Stimulated activated CD8-positive, alpha-beta memory T cell treated with anti-CD3 and anti-CD28 coated beads, Interleukin-12 subunit alpha, Interleukin-12 subunit beta, amount 100 ng/mL, for 1 hour (primary cell): ENCODE results near the gene DNAH9.

Experiments
- DNase-seq: peaks from one replicate; pipeline ENCODE4 v3.0.0-alpha.2; 2020; ENCODE audit warnings: low read depth

The DNAH9 gene

DNA sequence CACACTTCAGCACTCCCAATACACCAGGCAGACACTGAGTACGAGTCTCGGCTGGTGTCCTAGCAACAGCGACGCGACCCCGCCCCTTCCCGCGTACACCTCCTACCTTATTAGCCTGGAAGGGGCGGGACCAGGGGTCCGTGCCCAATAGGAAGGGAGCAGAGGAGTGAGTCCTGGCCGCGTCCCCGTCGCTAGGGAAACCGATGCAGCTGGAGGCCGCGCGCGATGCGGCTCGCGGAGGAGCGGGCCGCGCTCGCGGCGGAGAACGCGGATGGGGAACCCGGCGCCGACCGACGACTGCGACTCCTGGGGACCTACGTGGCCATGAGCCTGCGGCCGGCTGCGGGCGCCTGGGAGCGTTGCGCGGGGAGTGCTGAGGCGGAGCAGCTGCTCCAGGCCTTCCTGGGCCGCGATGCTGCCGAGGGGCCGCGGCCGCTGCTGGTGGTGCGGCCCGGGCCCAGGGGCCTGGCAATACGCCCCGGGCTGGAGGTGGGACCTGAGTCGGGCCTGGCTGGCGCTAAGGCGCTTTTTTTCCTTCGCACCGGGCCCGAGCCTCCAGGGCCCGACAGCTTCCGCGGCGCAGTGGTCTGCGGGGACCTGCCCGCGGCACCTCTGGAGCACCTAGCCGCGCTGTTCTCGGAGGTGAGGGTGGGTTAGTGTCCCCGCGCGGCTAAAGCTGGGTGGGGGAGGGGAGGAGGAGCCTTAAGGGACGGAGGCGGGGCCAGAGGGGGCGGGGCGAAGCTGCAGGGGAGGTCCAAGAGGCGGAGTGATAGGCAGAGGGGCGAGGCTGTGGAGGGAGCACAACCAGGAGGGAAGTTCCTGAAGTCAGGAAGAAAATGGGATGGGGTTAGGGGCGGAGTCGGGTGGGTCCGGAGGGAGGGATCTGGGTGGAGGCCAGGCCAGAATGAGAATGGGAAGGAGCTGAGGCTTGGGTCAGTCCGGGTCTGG is at the start of gene DNAH9:
Gene DNAH9 (plus strand): TSS at position 197 of the 948 bp plus-strand sequence. CDS start 29 bp downstream, at position 226.
- DNase-seq: no peak

GRCh38 chr17:11550431-11550830 is 47.8 kb upstream of the DNAH9 start:
- no peak for DNase-seq

- no peak for DNase-seq
Measured at GRCh38 chr17:11551442-11551841, 46.8 kb upstream of the DNAH9 start.

DNA sequence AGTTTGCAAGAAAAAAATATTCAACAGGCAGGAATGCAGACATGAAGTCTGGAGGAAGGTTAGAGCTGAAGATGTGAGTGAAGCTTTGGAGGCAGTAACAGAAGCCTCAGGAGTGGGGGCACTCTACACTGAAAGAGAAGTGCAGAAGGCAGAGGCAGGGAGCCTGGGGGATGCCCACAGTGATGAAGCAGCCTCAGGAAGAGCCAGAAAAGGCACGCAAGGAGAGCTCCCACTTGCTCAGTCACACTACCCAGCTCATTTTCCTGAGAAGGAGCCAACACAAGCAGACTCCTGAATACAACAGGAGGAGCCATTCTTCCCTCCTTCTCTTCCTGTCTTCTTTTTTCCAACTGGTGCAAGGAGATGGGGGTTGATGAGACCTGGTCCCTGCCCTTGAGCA is 45.1 kb upstream of the DNAH9 start:
- DNase-seq: no peak

GRCh38 chr17:11554042-11554441 is 44.2 kb upstream of the DNAH9 start:
- DNase-seq: no peak

GRCh38 chr17:11554542-11554941 is 43.7 kb upstream of the DNAH9 start:
- DNase-seq: no peak

DNA sequence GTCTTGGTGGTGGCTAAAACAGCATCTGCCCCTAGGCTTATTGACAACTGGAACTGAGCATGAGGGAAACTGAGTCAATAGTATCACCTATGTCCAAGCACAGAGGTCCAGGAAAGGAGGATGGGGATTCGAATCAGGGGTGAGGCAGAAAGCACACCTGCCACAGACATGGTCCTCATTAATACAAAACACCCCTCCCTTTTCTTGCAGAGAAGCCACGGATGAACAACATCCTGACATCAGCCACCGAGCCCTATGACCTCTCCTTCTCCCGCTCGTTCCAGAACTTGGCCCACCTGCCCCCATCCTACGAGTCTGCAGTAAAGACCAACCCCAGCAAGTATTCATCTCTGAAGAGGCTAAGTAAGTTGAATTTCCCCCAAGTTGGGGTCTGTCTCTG is 42.7 kb upstream of the DNAH9 start:
- no peak for DNase-seq

GRCh38 chr17:11557727-11558452 is 40.4 kb upstream of the DNAH9 start:
- DNase-seq: no peak

DNA sequence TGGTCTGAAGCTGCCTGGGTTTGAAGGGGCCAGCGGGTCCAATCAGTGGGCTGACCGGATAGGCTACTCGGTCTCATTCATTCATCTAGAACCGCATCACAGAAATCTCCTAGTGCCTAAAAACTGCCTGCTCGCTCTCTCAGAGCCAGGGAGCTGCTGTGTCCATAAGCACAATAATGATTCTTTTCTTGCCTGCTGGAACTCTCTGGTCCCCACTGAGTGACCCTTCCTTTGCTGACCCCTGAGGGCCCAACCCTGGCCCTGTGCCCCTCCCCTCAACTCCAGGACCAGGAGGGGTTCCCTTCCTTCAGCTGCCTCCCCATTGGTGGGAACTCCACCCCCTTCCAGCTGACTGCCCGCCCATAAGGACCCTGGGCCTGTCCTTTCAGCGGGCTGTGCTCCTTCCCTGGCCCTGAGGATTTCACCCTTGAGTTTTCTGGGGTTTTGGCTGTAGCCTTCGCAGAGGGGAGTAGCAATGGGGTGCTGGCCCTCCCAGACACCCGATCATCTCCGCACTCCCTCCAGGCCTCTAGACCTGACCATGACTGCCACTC is 39.5 kb upstream of the DNAH9 start:
- no peak for DNase-seq

DNA sequence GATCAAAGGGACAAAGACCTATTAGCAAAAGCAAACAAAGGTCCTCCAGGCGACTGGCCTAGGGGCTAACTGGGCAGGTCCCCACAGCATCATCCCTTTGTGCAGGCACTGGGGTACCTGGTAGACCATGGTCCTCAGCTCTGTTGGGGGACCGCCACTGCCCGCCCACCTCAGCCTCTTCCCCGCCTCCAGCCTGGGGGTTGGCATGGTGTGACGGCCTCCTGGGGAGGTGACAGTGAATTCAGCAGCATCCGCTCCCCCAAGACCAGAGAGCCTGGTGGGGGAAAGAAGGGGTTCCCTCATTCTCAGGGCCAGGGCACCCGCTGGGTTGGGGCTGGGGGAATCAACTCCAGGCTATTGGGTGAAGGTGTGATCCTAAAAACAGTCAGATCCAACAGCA is 38.7 kb upstream of the DNAH9 start:
- no peak for DNase-seq

DNA sequence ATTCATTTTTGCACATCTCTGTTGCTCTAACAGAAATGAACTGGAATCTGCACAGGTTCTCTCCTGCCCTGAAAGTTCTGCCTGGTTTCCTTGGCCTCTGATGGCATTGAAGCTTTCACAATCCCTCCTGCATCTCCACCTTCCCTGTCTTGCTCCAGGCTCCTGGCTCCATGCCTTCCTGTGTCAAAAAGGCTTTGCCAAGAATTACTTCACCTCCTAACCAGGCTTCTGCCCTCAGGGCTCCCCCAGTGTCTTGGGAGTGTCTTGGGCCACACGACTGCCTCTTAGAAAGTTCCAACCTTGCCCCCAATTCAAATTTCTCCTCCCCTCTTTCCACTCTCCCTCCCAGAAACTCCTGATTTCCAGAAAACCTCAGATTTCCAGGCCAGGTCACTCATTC is 37.0 kb upstream of the DNAH9 start:
- DNase-seq: no peak

DNA sequence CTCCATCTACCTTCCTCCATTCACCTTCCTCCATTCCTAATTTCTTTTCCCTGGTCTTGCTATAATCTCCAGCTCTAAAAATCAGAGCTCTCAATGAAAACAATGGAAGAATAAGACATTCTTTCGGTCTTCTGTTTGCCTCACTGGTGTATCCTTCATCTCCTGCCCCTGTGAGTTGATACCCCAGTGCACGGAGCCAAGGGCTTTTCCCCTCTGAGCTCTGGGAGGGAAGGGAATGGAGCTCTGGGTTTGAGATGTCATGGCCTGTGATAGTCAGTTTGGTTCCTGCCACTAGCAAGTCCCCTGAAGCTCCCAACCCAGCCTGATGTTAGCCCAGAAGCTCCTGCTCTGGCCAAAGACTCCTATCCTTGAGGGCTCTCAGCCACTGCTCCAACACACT is 36.6 kb upstream of the DNAH9 start:
- no peak for DNase-seq

DNA sequence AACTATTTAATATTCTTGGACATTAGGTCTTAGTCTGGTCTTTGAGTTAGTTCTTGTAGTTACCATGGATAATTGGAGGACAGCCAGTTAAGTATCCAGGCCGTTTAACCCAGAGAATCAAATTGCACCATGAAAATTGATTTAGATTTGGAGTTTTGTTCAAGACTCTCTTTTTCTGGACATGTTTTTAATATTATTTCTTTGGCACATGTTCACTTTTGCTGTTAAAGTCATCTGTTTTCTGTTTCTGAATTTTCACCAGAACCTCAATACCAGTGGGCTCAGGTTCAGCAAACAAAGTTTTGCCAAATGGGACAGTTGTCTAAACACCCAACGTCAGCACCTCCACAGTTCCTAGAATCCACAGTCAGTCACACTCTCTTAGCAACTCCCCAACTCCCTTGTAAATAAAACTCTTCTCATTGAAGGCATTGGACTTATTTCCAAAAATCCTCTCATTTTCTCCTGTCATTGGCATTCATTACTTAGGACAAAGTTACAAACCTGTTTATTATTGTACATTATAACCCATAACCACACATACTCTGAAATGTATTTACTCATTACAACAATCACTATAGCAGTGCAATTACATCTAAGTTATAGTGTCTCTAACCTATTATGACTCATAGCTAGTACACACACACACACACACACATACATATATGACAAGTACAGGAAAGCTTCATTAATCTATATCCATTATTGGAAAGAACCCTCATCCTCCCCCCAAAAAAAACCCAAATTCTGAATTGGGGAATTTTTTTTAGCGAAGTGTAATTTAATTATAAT is 33.5 kb upstream of the DNAH9 start:
- no peak for DNase-seq

- no peak for DNase-seq
Measured at GRCh38 chr17:11565591-11565990, 32.7 kb upstream of the DNAH9 start.

- DNase-seq: no peak
Measured at GRCh38 chr17:11578998-11579397, 19.3 kb upstream of the DNAH9 start.

- no peak for DNase-seq
Measured at GRCh38 chr17:11580677-11581076, 17.6 kb upstream of the DNAH9 start.

- DNase-seq: no peak
Measured at GRCh38 chr17:11582217-11582616, 16.1 kb upstream of the DNAH9 start.

GRCh38 chr17:11583306-11583992 is 14.8 kb upstream of the DNAH9 start:
- no peak for DNase-seq

DNA sequence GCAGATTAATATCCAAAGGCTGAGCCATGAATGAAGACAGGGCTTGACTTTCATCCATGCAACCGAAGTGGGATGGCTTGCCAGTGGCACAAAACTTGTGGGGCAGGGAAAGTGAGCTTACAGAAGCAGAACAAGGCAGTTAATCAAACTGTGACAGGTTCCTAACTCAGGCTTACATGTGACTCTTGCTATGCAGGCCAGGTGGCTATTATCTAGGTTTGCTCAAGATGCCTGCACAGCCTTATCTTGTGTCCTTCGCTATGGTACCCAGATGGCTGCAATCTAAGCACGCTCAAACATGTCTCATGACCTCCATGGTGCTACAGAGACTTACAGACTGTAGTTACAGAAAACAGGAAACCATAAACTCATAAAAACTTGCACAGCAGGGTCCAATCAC is 8.6 kb upstream of the DNAH9 start:
- DNase-seq: no peak

DNA sequence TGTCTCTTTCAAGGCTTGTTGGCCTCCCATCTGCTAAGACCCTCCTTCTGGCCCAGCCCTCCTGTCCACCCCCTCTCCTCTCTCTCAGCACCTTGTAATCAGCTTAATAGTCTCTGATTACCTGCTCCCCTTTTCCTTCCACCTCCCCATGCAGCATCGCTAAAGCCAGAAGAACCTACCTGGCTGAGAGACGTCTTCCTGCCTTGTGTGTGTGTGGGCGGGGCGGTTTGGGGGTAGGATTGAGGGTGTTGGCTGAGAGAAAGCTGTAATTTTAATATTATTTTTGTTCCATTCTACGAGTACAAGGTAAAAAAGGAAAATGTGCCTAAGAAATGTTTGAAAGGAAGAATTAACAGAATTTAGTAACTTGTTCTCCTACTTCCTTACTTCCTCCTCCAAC is 3.4 kb downstream of the DNAH9 start:
- no peak for DNase-seq

DNA sequence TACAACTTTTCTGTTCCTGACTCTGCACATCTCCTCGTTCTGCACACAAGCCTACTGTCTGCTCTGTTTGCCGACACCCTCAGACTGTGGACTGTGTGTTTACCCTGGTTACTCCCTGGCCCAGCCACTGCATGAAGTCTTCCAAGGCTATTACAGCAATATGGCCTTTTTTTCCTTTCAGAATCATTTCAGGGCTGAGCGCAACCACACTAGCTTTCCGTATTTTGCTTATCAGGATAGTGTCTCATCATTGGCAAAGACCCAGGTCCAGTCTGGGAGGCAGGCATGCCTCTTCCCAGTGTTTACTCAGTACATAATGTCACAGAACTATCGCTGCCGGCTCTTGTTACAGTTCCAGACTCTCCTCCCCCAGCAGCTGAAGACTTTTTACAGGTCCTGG is 10.1 kb downstream of the DNAH9 start:
- DNase-seq: no peak
